ENCODE results near the gene PRKCQ.
"Not testable (repeated sequence)": the region's sequence is repeated elsewhere in the genome, so short reads cannot be mapped to it uniquely, and the experiment has no call there.

PRKCQ gene

DNA sequence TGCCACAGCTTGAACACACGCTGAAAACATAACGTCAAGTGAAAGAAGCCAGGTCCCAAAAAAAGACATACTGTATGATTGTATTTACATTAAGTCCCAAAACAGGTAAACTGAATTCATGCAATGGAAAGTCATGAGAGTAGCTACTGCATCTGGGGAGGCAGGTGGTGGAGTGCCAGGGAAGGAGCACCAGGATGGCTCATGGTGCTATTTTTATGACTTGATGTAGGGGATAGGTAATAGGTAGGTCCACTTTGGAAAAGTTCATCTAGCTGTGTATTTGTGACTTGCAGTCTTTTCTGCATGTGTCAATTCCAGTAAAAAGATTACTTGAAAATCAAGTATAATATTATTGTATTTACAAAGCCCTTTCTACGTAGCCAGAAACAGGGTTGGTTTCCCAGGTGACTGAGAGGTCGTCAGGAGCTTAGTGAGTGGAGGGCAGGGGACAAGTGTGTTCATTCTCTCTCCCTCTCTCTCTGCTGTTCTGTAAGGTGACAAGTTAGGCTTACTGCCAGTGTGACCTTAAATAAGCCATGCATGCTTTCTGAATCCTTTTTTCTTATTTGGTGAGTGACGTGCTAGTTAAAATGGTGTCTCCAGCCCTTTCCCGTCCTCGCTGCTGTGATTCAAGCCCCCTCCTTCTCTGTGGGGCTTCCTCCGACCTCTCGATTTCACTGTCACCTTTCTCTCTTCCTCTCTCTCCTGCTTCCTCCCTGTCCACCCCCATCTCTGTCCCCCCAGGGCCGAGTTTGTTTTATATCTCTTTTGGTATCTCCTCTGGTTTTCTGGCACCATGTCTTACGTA, 9.4 kb upstream of the PRKCQ start:
- DNase-seq (ENCODE audit: low spot score): no peak
- in situ Hi-C loops (cut with MboI; ENCODE audit: low pct_unique_long_range_greater_than_20kb, low sequenced_read_pairs, unreplicated experiment): no loop called here
- TF ChIP-seq, protein P1, sequence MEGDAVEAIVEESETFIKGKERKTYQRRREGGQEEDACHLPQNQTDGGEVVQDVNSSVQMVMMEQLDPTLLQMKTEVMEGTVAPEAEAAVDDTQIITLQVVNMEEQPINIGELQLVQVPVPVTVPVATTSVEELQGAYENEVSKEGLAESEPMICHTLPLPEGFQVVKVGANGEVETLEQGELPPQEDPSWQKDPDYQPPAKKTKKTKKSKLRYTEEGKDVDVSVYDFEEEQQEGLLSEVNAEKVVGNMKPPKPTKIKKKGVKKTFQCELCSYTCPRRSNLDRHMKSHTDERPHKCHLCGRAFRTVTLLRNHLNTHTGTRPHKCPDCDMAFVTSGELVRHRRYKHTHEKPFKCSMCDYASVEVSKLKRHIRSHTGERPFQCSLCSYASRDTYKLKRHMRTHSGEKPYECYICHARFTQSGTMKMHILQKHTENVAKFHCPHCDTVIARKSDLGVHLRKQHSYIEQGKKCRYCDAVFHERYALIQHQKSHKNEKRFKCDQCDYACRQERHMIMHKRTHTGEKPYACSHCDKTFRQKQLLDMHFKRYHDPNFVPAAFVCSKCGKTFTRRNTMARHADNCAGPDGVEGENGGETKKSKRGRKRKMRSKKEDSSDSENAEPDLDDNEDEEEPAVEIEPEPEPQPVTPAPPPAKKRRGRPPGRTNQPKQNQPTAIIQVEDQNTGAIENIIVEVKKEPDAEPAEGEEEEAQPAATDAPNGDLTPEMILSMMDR (IDR thresholded peaks at IDR 0.05; ENCODE audit: extremely low read depth, insufficient read depth, missing control alignments): no peak

DNA sequence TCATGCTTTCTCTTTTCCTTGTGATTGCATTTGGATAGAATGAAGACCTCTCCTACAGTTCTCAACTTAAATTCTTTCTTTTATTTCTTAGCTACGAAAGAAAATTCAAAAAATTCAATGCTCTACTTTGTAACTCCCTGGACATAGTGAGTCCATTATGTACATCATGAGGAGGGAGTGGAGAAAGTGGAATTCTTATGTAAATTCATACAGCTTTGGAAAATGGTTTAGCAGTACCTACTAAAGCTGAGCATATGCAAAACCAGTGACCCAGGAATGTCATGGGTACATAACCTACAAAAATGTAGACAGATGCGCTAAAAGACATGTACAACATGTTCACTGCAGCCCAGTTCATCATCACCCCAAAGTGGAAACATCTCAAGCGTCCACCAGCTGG, 8.8 kb upstream of the PRKCQ start:
- in situ Hi-C loops (cut with MboI; ENCODE audit: low pct_unique_long_range_greater_than_20kb, low sequenced_read_pairs, unreplicated experiment): no loop called here
- DNase-seq (ENCODE audit: low spot score): no peak
- TF ChIP-seq, protein P1 (IDR thresholded peaks at IDR 0.05; ENCODE audit: extremely low read depth, insufficient read depth, missing control alignments): no peak

DNA sequence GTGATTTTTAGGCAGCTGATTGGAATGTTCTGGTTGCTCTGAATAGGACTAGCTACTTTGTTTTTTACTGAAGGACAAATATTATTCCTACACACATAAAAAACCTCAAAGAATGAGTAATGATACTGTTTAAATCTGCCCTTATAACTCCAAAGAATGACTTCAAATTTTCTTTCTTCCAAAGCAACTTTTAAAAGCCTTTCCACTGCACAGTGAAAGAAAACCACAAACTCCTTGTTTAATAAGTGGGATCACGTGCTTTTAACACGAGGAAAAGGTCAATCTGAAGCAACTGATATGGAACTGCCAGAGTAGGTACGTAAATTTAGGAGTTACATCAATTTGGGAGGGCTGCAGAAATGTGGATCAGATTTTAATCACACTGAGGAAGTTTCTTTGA, 8.0 kb upstream of the PRKCQ start:
- in situ Hi-C loops (cut with MboI; ENCODE audit: low pct_unique_long_range_greater_than_20kb, low sequenced_read_pairs, unreplicated experiment): no loop called here
- no peak for DNase-seq (ENCODE audit: low spot score)
- TF ChIP-seq, protein P1 (IDR thresholded peaks at IDR 0.05; ENCODE audit: extremely low read depth, insufficient read depth, missing control alignments): no peak

DNA sequence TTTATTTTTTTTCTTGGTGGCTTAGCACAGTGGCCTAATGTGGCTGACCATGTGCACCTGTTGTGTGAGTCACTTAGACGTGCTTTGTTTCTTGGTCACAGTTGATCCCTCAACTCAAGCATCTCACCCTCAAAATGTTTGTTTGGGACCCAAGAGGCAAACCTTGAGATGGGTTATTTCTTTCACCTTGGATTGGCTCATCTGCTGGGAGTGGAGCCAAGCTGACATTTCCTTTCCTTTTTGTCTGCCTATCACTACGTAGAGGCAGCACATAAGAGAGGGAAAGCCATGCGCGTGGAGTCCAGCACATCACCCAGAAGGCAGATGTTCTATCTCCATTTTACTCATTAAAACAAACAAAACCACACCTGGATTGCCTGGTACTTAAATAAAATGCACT, 6.4 kb upstream of the PRKCQ start:
- in situ Hi-C loops (cut with MboI; ENCODE audit: low pct_unique_long_range_greater_than_20kb, low sequenced_read_pairs, unreplicated experiment): no loop called here
- DNase-seq (ENCODE audit: low spot score): no peak
- TF ChIP-seq, protein P1 (IDR thresholded peaks at IDR 0.05; ENCODE audit: extremely low read depth, insufficient read depth, missing control alignments): no peak

DNA sequence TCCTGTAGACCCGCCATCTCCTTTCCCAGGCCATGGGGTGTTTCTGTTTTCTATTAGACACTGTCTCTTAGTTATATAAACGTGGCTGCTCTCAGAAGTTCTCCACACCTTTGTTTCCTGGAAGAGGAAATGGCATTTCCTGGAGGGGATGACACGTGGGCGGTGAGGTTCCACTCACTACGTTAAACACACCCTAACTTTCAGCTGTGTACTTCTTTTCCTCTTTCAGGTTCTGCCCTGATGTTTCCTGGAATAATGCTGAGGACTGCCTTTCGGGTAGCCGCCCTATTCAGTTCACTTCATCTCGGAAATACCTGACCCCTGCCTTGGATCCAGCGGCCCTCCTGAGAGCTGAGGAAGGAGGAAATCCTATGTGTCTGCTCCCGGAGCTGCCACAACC, 3.4 kb upstream of the PRKCQ start:
- no peak for DNase-seq (ENCODE audit: low spot score)
- TF ChIP-seq, protein P1 (IDR thresholded peaks at IDR 0.05; ENCODE audit: extremely low read depth, insufficient read depth, missing control alignments): no peak
- in situ Hi-C loops (cut with MboI; ENCODE audit: low pct_unique_long_range_greater_than_20kb, low sequenced_read_pairs, unreplicated experiment): no loop called here

DNA sequence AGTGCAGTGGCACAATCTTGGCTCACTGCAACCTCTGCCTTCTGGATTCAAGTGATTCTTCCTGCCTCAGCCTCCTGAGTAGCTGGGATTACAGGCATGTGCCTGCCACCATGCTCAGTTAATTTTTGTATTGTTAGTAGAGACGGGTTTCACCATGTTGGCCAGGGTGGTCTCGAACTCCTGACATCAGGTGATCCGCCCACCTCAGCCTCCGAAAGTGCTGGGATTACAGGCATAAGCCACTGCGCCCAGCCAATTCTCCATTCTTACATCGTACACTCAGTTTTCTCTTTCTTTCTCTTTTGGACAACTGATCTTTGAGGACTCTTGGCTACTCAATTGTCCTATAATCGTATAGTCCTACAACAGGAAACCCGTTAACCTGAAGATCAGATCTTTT, 2.8 kb upstream of the PRKCQ start:
- DNase-seq (ENCODE audit: low spot score); in situ Hi-C loops (cut with MboI; ENCODE audit: low pct_unique_long_range_greater_than_20kb, low sequenced_read_pairs, unreplicated experiment): not testable (repeated sequence)

DNA sequence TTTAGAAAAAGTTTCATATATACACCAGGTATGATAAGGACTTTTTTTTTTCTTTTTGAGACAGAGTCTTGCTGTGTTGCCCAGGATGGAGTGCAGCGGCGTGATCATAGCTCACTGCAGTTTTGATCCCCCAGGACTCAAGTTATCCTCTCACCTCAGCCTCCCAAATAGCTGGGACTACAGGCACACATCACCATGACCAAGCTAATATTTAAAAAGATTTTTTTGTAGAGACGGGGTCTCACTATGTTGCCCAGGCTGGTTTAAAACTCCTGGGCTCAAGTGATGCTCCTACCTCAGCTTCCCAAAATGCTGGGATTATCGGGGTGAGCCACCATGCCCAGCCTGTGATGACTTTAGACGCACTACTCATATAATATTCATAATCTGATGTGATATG, 2.2 kb upstream of the PRKCQ start:
- TF ChIP-seq, protein P1 (IDR thresholded peaks at IDR 0.05; ENCODE audit: extremely low read depth, insufficient read depth, missing control alignments): no peak
- DNase-seq (ENCODE audit: low spot score): no peak
- in situ Hi-C loops (cut with MboI; ENCODE audit: low pct_unique_long_range_greater_than_20kb, low sequenced_read_pairs, unreplicated experiment): no loop called here
